ENCODE data around the gene LRRC8B.
"Not testable (repeated sequence)": the region's sequence is repeated elsewhere in the genome, so short reads cannot be mapped to it uniquely, and the experiment has no call there.

Gene LRRC8B

DNA sequence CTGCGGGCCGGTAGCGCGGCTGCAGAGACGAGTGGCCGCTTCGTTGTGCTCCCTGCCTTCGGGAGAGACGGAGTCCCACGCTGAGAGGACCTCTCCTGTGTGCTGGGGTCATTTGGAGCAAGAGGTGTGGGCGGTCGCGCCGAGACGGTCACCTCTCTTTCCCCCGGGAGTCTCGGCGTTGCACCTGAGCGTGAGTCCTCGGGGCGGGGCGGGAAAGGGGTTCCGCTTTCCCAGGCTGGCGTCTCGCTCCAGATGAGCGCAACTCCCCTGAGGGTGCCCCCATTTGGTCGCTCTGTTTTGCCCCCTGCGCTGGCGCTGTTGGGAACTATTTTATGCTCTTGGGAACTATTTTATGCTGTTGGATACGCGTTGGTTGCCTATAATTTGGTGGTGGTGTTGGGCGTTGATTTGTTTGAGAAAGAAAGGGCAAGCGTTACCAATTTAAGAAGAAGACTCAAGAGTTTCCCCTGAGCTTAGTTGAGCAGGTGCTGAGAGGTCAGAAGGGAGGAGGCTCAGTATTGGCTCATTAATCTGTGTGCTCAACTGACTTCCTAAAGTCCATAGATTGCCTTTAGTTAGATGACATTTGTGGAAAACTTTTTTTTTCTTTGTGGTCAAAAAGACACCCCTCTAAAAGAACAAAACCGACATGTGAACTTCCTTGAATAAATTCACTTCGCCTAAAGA, 683 bp downstream of the LRRC8B start:
- peak; percentile 39 to 41 for DNase-seq

DNA sequence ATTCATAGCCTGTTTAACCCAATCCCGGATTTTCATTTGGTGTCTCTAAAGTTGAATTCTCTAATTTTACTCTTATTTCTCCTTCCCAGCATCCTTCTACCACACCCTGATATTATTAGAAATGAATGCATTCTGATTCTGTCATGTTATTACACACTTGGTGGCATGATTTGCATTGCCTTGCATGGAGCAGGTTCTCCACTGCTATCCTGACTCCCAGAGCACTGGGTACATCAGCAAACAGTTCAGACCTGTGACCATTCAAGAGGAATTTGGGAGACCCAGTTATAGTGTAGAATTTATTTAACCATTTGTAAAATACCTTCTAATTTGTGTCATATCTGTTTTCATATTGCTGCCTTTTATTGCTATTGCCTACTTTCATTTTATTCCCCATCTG, 2.6 kb downstream of the LRRC8B start:
- no peak for DNase-seq

DNA sequence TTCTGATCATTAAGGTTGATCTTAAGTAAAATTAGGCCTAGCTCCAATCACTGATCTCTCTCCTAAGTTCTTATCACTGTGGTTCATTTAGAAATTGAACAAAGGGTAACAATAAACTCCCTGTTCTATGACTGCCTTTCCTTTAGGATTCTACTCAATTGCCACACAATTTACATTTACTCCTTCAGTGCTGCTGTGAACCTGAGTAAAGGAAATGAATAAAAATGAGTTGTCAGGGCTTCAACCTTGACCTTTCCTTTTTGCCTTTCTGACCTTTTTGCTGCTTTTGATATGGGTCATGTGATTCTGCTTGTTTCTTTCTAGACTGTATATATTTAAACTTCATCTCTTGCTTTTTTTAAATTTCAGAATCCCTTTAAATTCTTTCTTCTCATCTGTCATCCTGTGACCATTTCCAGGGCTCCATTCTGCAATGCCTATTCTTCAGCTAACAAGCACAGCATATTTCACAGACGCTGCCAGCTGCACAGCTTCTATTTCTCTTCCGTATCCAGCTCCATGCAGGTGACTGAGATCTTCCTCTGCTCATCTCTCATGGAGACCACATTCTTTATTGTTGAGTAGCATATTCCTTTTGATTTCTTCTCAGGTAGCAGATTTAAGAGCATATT, 3.2 kb downstream of the LRRC8B start:
- DNase-seq: no peak

DNA sequence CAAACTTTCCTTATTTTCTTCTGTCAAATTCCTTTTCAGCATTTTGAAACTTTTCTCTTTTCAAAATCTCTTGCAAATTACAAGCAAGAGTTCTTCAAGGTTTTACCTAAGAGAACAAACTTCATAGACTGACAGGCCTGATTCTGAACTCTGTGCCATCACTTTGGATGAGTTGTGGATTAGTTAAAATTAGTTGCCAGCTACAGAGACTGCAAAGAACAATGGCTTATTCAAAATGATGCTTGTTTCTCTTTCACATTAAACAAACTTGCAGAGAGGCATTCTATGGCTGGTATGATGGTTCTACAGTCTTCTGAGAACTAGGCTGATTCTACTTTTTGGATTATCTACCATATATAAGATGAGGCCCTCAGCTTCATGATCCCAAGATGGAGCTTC, 3.8 kb downstream of the LRRC8B start:
- no peak for DNase-seq

DNA sequence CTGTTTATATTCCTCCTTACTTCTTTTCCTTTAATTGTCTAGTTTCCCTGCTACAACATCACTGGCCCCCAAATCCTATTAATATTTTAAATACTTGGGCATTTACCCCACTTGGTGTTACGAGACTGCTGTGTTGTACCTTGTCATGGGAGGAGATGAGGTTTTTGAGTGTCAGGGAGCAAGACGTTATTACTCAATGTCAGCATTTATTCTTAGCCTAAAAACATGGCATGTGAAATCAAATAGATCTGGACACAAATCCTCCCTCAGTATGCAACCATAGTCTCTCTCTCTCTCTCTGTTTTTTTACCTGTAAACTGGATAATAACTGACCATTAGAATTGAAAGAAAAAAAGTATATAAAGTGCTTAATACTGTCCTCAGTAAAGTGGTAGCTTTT, 4.6 kb downstream of the LRRC8B start:
- DNase-seq: no peak

DNA sequence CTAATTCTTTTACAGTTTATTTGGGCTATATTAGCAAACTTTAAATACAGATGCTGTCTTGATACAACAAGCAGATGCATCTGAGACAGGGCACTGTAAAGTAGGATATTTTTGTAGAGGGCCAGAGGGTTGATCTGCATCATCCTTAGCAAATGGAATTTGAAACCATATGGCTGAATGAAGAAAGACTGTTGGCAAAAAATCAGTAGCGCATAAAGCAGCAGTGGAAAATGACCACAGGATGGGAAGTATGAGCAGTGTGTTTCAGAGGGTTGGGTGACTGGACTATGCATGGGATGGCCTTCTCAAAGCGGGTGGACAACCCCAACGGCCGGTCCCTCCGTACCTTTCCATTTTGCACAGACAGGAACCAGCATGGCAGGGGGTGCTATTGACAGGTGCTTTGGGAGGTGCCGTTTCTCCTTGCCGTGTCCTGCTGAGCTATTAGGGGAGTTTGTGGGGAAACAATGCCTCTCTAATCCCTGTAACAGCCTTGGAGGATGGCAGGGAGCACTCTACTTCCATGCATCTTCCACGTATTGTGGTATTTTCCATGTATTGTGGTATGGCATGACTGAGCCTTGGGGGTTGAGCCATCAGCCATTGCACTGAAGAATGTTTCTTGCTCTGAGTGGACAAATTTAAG, 5.9 kb downstream of the LRRC8B start:
- no peak for DNase-seq

DNA sequence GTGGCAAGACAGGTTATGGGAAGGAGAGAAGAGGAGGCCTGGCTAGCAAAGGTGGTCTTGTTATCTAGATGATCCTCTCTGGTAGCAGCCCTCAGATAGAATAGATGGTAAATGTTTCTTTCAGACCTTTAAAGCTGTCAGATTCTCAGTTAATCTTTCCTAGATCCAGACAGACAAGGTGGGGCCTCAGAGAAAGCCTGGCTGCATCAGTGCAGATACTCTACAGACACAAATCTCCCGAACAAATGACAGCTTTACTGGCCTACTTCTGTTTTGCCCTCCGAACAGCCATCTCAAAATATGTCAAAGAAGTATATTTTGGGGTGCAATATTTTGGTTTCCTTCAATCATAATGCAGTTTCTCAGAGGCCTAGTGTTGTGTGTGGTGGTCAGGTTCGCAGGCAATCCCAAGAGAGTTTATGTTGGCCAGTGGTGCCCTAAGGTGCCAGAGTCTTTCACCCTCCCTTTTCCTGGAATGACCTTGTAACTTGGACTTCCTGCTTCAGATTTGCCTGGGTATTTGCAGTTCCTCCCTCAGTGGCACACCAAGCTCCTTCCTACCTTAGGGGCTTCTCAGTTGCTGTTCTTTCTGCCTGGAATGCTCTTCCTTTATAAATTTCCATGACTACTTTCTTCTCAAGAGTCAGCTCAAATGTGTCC, 7.0 kb downstream of the LRRC8B start:
- no peak for DNase-seq

DNA sequence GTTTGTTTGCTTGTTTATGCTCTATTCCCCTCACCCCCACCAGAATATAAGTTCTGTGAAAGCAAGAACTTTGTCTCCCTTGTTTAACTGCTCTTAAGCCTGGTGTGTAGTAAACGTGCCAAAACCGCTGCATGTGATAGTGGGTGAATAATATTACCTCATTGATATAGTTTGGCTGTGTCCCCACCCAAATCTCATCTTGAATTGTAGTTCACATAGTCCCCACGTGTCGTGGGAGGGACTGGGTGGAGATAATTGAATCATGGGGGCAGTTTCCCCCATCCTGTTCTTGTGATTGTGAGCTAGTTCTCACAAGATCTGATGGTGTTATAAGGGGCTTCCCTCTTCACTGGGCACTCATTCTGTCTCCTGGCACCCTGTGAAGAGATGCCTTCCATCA, 7.6 kb downstream of the LRRC8B start:
- DNase-seq: no peak

DNA sequence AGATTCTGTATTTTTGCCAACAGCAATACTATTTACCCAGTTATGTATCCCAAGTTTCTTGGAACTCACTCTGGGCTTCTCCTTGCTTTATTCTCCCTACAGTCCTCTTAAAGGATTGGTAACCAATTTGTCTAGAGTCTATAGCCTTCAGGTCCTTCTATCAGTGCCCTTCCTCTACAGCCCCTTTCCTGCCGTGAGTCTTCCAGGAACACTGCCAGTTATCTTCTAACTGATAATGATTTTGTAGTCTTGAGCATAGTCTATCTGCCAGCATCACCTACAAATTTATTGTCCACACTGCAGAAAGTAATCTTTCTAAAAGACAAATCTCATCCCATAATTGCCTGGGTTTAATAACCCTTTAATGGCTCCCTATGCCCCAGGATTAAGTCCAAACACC, 8.2 kb downstream of the LRRC8B start:
- DNase-seq: no peak

DNA sequence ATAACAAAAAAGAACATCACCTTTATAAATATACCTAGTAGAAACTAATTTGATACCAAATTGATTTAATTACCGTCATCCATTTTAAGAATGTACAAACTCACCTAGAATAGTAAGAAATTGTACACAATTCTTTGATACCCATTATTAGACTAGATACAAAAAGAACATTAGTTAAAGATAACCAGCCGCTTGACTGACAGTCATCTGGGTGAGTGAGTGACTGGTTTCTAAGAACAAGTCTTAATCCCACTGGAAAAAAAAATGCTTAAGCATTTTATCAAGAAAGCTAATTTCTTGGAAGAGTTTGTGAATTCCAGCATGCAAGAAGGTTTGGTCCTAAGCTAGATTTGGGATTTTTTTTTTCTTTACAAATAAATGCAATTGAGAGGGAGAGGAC, 10.9 kb downstream of the LRRC8B start:
- DNase-seq: no peak

DNA sequence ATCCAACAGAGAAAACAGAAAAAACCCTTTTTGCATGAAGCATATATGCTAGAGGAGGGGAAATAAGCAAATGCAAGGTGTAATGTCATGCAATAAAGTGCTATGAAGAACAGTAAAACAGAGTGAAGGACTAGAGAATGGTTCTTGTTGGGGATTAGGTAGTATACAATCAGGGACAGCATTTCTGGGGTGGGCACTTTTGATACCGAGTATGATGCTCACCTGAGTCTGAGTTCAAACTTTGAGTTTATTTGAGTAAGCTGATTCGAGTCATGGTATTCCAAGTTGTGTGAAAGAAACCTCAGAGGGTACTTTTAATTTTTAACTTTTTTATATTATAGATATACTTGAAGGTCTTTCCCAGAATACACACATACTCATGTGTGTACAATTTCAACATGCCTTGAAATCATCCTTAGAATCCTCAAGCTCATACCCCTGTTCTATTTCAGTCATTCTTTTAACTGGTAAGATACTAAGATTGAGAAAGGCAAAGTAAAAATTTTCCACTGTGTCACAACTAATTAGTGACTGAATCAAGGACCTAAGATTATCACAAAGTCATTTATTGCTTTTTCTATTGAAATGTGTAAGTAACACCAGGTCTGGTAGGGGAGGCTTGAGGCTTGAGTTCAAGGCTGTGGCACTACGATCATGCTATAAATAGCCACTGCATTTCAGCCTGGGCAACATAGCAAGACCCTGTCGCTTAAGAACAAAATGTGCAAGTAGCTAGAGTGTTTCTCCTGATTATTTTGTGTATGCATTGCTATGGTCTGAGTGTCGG, 12.1 kb downstream of the LRRC8B start:
- DNase-seq: no peak

DNA sequence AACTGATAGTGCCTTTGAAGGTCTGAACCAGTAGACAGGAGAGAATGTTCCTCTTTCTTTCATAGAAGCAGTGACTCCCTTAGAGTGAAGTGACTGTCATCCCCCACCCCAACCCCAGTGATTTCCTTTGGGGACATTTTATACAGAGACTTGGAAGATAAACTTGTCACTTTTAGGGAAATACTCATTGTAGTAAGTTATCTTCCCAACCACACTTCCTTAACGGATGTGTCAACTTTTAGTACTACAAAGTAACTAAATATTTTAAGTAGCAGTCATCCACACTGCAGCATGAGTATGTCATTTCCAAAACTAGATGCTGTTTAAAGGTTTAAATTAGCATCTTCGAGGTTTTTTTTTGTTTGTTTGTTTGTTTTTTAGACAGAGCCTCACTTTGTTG, 13.7 kb downstream of the LRRC8B start:
- no peak for DNase-seq

DNA sequence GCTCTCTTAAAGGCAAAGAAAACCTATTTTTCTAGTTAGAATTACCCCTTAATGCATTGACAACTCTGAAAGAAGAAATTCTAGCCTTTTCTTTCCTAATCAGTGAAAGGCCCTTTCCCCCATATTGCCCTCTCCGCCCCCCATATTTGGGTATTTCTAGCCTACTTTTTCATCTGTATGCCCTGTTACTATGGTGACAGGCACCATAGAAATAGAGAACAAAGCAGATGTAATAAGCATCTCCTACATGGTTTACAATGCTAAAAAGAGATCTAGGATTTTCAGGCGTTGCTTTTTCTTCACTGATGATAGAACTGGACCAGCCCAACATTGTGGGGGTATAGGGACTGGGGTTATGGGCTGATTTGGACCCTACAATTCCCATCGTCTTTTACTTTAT, 14.5 kb downstream of the LRRC8B start:
- DNase-seq: no peak

DNA sequence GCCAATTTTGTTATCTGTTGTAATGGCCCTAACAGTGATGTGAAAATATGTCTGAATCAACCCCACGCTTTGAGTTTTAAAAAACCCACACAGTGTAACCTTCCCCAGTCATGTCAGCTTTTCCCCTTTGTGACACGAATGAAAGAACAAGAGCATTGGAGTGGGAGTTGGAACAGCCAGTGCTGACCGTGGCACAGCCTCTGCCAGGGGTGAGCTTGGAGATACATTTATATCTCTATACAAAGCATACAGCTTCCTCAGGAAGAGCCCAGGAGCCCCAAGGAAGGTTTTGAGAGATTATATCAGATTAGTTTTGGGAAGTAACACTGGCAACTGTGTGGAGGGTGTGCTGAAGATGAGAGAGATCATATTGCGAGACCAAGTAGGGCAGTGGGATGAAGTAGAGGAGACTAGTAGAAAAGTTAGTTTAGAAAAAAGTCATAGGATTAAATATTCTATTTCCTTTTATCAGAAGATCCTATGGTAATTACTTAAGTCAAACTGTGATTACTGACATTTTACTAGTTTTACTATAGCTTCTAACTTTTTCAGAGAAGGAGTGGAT, 15.9 kb downstream of the LRRC8B start:
- no peak for DNase-seq

DNA sequence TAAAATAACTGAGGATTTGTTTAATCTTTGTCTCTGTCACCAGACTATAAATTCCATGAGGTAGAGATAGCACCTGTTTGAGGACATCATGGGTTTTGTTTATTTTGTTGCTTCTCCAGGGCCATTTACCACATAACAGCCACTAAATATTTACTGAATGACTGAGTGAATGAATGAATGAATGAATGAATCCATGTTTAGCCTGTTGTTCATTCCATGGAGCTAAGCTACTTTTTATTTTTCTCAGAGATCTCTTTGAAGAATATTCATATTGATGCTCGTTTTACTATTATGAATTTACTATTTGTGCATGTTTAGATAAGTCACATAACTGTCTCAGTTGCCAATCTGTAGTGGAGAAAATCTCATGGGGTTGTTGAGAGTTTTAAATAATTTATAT, 17.7 kb downstream of the LRRC8B start:
- no peak for DNase-seq

DNA sequence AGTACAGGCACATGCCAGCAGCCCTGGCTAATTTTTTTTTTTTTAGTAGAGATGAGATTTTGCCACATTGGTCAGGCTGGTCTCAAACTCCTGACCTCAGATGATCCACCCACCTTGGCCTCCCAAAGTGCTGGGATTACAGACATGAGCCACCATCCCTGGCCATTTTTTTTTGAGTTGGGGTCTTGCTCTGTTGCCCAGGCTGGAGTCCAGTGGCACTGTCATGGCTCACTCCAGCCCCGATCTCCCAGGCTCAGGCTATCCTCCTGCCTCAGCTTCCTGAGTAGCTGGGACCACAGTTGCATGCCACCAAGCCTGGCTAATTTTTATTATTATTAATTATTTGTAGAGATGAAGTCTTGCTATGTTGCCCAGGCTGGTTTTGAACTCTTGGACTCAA, 19.0 kb downstream of the LRRC8B start:
- not testable (repeated sequence) for DNase-seq

DNA sequence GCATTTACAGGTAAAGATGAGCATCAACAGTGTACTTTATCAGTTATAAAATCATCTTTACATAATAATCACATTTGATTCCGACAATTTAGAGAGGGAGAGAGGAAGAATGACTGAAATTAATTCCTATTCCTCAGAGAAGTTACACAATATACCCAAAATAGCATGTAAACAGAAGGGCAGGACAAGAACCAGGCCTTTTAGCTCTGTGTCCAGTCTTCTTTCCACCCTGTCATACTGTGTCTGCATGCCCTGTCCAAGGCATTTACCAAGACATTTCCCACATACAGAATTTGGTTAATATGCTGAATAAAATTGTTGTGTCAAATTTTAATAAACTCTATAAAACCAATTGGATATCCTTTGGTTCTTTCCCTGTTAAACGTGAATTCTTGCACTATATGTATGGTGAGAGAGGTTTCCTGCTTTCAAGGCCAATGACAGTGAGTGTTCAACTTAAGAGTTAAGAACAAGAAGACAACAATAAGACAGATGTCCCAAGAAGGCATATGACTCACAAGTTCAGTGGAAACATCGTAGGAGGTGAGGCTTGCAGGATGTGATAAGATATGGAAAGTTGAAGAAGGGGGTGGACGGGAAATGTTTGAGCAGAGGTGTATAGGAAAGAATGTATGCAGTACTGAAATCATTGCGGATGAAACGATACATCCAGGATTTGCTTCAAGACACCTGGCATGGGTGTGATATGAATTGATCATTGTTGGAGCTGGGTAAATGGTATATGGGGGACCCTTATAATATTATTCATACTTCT, 20.8 kb downstream of the LRRC8B start:
- peak; percentile 61 to 73 for DNase-seq

DNA sequence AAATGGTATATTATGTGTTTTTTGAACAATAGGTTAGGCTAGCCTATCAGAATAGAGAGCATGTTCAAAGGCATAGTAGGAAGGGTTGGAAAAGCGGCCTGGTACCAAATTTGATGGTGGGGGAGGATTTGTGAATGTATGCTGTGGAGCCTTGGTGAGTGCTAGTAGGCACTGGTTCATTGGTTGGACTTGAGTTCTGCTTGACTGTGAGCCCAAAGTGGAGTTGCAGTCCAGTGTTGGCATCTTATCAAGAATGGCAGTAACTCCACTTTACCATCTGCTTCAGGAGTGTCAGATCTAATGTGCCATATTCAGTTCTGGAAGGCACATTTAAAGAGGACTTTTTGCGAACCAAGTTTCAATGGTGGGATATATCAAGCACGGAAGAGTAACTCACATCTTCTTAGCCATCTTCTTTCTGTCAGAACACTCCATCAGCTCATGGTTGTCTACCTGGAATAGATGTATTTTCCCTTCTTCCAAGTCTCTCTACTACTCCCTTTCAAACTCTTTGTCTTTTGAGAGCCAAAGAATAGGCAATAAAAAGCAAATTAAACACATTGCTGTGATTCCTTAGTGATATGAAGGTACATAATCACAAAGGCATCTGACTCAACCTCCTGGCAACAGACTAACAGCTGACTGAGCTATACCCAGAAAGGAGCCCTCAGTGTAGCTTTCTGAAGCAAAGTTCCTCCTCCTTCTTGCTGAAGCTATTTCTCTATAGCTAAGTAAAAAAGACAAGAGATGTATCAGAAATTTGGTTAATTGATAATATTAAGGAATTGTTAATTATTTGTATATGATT, 21.7 kb downstream of the LRRC8B start:
- no peak for DNase-seq

DNA sequence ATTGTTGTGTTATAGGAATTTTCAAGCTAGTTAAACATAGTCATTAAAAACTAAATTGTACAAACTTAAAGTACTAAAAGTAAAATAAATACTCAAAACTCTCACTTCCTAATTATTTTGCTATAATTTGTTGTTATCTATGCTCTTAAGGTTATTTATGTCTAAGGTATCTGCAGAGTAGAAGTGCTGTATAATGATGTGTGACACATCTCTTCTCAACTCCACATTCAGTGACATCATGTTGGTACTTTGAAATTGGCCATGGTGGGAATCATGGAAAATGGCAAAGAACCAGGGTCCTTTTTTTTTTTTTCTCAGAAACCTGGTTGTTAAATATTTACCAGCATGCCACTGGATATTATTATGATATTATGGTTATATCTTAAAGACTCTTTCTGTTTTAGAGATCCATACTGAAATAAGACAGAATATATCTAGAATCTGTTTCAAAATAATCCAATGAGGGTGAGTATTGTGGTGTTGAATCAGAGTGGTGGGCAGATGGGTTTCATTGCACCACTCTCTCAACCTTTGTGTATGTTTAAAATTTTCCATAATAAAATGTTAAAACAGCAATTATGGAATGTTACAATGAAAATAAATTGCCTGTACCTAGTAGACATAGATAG, 22.4 kb downstream of the LRRC8B start:
- no peak for DNase-seq

DNA sequence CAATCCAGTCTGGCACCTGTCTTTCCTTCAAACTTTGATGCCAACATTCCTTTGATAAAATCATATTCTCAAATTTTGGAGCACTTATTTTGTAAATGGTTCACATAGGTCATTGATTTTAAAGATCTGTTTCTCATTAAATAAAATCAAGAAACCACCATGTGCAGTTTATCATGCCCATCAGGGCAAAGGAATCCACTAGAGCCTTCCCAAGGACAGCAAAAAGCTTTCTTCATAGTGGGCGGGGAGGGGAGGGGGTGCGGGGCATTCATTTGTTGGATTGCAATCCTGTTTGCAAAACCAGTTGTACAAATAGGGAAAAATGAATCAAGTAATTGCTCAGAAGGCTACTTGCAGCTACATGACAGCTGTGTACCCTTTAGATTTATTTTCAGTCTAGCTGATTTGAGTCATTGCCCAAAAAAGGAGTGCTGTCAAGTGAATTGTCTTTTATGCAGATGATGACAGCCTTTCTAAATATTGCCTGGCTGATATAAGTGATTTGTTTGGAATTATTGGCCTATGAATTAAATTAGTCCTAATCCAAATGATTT, 23.0 kb downstream of the LRRC8B start:
- DNase-seq: no peak

Data from activated CD4-positive, alpha-beta T cell treated with anti-CD3 and anti-CD28 coated beads for 4 hours (primary cell).